Psoas muscle (tissue), 8 donors: ENCODE data around the gene C21orf91. TPM values are rescaled to one million over a fixed set of nuclear protein-coding genes. Genes with fewer than 3 reads are reported as not detected.

Experiments
- ATAC-seq, 4 donors: fragments of 200-7000 bp; cut with Tn5 transposase; one replicate each; pipeline ENCODE4 v1.9.1; 2020; ENCODE audit warnings: moderate library complexity in 3 of 4, mild to moderate bottlenecking in 2 of 4
- DNase-seq, 2 donors: peaks; one replicate each; pipeline ENCODE4 v3.0.0-alpha.2; 2020
- H3K27ac ChIP-seq: fragments of 200-600 bp; one replicate; pipeline ENCODE4 v1.8.0; 2022
- H3K27me3 ChIP-seq, 3 donors: fragments of 200-600 bp in 1 of 3; one replicate each; pipeline versions ENCODE4 v1.6.1 to v1.8.0; 2013 to 2022; ENCODE audit warnings: low read length in 2 of 3, mild to moderate bottlenecking in 2 of 3, moderate library complexity in 1 of 3; ENCODE audit not compliant: insufficient read depth in 3 of 3
- H3K36me3 ChIP-seq, 2 donors: fragments of 200-600 bp in 1 of 2; one replicate each; pipeline versions ENCODE4 v1.6.1 to v1.8.0; 2013 to 2022; ENCODE audit warnings: low read depth in 1 of 2, mild to moderate bottlenecking in 1 of 2, moderate library complexity in 1 of 2; ENCODE audit not compliant: insufficient read depth in 1 of 2
- H3K4me1 ChIP-seq: fragments of 200-600 bp; one replicate; pipeline ENCODE4 v1.8.0; 2022
- H3K4me3 ChIP-seq: fragments of 200-600 bp; one replicate; pipeline ENCODE4 v1.8.0; 2022; ENCODE audit warnings: mild to moderate bottlenecking
- H3K9me3 ChIP-seq: fragments of 200-600 bp; one replicate; pipeline ENCODE4 v1.8.0; 2022
- WGBS, 3 donors: extraction: QIAGEN DNeasy Blood & Tissue Kit; methylation state at CpG; one replicate each; pipeline versions ENCODE4 v1.1.6 to v1.1.7; 2013; 5-methylcytosine and 5-hydroxymethylcytosine counted together
- intact Hi-C, 2 donors: fragments of 100-400 bp; cut with DNase I; formaldehyde crosslinking; loops; one replicate each; pipeline versions ENCODE4 v1.11.0 to v1.14.2; 2022
- long read RNA-seq, 2 donors: library from polyadenylated mRNA; unstranded; transcript quantifications; one replicate each; pipeline ENCODE4 v2.0.0, GENCODE V29; 2021
- polyA plus RNA-seq, 3 donors: library from polyadenylated mRNA; stranded (reverse); fragments of 200-250 nt; gene quantifications; one replicate each; pipeline ENCODE4 v1.2.3, GENCODE V29; 2013
- total RNA-seq, 4 donors: library from RNA; stranded (reverse); fragmentation: NEBNext Ultra II Directional in 2 of 4; extraction: Animal tissue kit (Norgen Biotek cat#: 25700) in 2 of 4; gene quantifications; one replicate each; pipeline versions ENCODE4 v1.2.1 to v1.2.4, GENCODE V29; 2021 to 2023
- TF ChIP-seq, protein P1 (sequence below): fragments of 200-600 bp; IDR thresholded peaks from one replicate; pipeline ENCODE4 v1.8.0; 2022; ENCODE audit warnings: antibody characterized with exemption
- donor health status: healthy with polysubstance abuse.
- donor health status: DM: no; HTN: no; CAD: no; lungs with moderate emphysema.
- donor health status: Bipolar disorder and iron deficiency.
- donor health status: healthy.
- donor health status: DM: yes; HTN: yes; CAD: no.
- donor health status: DM: no; HTN: no; CAD: no.
- donor health status: DM: no; HTN: no; CAD: no.
- donor health status: DM: yes; HTN: yes; CAD: no.

C21orf91 gene
- 1 to 10 TPM; 4.6 to 8.8 (median 5.8) TPM for total RNA-seq
- 1 to 10 TPM; 1.9 to 3.4 (median 2.5) TPM for polyA plus RNA-seq
- long read RNA-seq, donor 1, full-length matches to known transcripts = 1 of 2 reads
- long read RNA-seq, donor 1, partial matches to known transcripts = 1 of 2 reads
- long read RNA-seq, donor 1, other reads (novel, unspliced or antisense) = 0 of 2 reads
- long read RNA-seq, donor 2, full-length matches to known transcripts = 3 of 3 reads
- long read RNA-seq, donor 2, partial matches to known transcripts = 0 of 3 reads
- long read RNA-seq, donor 2, other reads (novel, unspliced or antisense) = 0 of 3 reads

GRCh38 chr21:17819114-17819876, at the start of gene C21orf91:
C21orf91 (minus strand) TSS chr21:17819356; CDS start chr21:17818318, 1,038 bp downstream.
- WGBS, 3 donors = 0 to 1% (median 0%) methylated on average over 41 to 78 of the region's 78 CpGs
- H3K27me3 ChIP-seq = no peaks in the 10 kb centered on the region

GRCh38 chr21:17866590-17866989, 47.4 kb upstream of the C21orf91 start:
- Histone ChIP-seq H3K27ac (no peak overlapping the region), H3K4me3 (no peak overlapping the region), H3K27me3 (no peaks in the 10 kb centered on the region), H3K36me3 (no peaks in the 10 kb centered on the region), H3K9me3 (no peaks in the 10 kb centered on the region), H3K4me1 (no peaks in the 10 kb centered on the region)
- no peak for DNase-seq
- TF ChIP-seq, protein P1, sequence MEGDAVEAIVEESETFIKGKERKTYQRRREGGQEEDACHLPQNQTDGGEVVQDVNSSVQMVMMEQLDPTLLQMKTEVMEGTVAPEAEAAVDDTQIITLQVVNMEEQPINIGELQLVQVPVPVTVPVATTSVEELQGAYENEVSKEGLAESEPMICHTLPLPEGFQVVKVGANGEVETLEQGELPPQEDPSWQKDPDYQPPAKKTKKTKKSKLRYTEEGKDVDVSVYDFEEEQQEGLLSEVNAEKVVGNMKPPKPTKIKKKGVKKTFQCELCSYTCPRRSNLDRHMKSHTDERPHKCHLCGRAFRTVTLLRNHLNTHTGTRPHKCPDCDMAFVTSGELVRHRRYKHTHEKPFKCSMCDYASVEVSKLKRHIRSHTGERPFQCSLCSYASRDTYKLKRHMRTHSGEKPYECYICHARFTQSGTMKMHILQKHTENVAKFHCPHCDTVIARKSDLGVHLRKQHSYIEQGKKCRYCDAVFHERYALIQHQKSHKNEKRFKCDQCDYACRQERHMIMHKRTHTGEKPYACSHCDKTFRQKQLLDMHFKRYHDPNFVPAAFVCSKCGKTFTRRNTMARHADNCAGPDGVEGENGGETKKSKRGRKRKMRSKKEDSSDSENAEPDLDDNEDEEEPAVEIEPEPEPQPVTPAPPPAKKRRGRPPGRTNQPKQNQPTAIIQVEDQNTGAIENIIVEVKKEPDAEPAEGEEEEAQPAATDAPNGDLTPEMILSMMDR = no peak
- 82 to 87% (median 83%) methylated on average over 2 of the region's 2 CpGs for WGBS, 3 donors
- no peak for ATAC-seq
- intact Hi-C loops = no loop called here

More at GRCh38 chr21:17819114-17819876, at the start of gene C21orf91:
- intact Hi-C loops = no loop called here
- Histone ChIP-seq H3K27ac (peak within 1 kb of the TSS; percentile 81), H3K36me3 (peaks cover 0 to 15% of the 10 kb centered on the region in 2 donors), H3K9me3 (no peaks in the 10 kb centered on the region), H3K4me1 (peaks cover 13% of the 10 kb centered on the region), H3K4me3 (peak within 1 kb of the TSS; percentile 95)
- ATAC-seq (peak; percentile 95 to 97 (median 96)), DNase-seq (peak; percentile 91 to 93)
- TF ChIP-seq, protein P1 = no peak

GRCh38 chr21:17859661-17860060, 40.5 kb upstream of the C21orf91 start:
- WGBS, 3 donors = 73 to 83% (median 74%) methylated on average over 1 of the region's 1 CpG

GRCh38 chr21:17858747-17859146, 39.6 kb upstream of the C21orf91 start:
- Histone ChIP-seq H3K4me1 (no peaks in the 10 kb centered on the region), H3K27me3 (no peaks in the 10 kb centered on the region), H3K9me3 (no peaks in the 10 kb centered on the region), H3K36me3 (no peaks in the 10 kb centered on the region), H3K27ac (no peak overlapping the region), H3K4me3 (no peak overlapping the region)
- no peak for ATAC-seq
- intact Hi-C loops = no loop called here
- 64 to 73% (median 65%) methylated on average over 2 of the region's 2 CpGs for WGBS, 3 donors
- TF ChIP-seq, protein P1 = no peak
- no peak for DNase-seq

More at GRCh38 chr21:17859661-17860060, 40.5 kb upstream of the C21orf91 start:
- H3K4me1 ChIP-seq = no peaks in the 10 kb centered on the region
- no peaks in the 10 kb centered on the region for H3K36me3 ChIP-seq
- intact Hi-C loops = no loop called here
- DNase-seq = no peak
- no peaks in the 10 kb centered on the region for H3K27me3 ChIP-seq
- no peak overlapping the region for H3K4me3 ChIP-seq
- no peaks in the 10 kb centered on the region for H3K9me3 ChIP-seq
- no peak for ATAC-seq
- TF ChIP-seq, protein P1 = no peak
- no peak overlapping the region for H3K27ac ChIP-seq
